Mesenchymal stem cell (in vitro differentiated cells and primary cell): ENCODE results near the gene RIMBP2.

Experiments used
- DNase-seq: peaks from one replicate; pipeline ENCODE4 v3.0.0-alpha.2; 2013
- H2AFZ ChIP-seq: one replicate; pipeline ENCODE4 v1.6.1; 2013; ENCODE audit warnings: low read depth, mild to moderate bottlenecking, control low read depth, inconsistent platforms, low read length, moderate library complexity
- H2AK5ac ChIP-seq: 2 replicates; pipeline ENCODE4 v1.6.1; 2013; ENCODE audit warnings: low read length, moderate library complexity, mild to moderate bottlenecking, inconsistent platforms; ENCODE audit not compliant: severe bottlenecking
- H2BK120ac ChIP-seq: one replicate; pipeline ENCODE4 v1.6.1; 2013; ENCODE audit warnings: low read depth, mild to moderate bottlenecking, inconsistent platforms, low read length, moderate library complexity
- H2BK12ac ChIP-seq, 2 experiments: one replicate each; pipeline ENCODE4 v1.6.1; 2013; ENCODE audit warnings: inconsistent platforms in 2 of 2, low read length in 2 of 2, mild to moderate bottlenecking in 2 of 2, moderate library complexity in 2 of 2, control low read depth in 1 of 2
- H2BK15ac ChIP-seq: one replicate; pipeline ENCODE4 v1.6.1; 2013; ENCODE audit warnings: mild to moderate bottlenecking, low read depth, inconsistent platforms; ENCODE audit not compliant: poor library complexity, severe bottlenecking
- H2BK5ac ChIP-seq: 2 replicates; pipeline ENCODE4 v1.6.1; 2013; ENCODE audit warnings: low read depth, mild to moderate bottlenecking, low read length, control low read depth, inconsistent platforms; ENCODE audit not compliant: poor library complexity, severe bottlenecking
- H3K14ac ChIP-seq, 2 experiments: one replicate each; pipeline ENCODE4 v1.6.1; 2013; ENCODE audit warnings: inconsistent platforms in 2 of 2, low read length in 2 of 2, control low read depth in 1 of 2, mild to moderate bottlenecking in 1 of 2, moderate library complexity in 1 of 2
- H3K18ac ChIP-seq, 2 experiments: one replicate each; pipeline ENCODE4 v1.6.1; 2013; ENCODE audit warnings: inconsistent platforms in 2 of 2, low read length in 2 of 2, control low read depth in 1 of 2, low read depth in 1 of 2, mild to moderate bottlenecking in 1 of 2
- H3K23ac ChIP-seq, 2 experiments: one replicate each; pipeline ENCODE4 v1.6.1; 2013; ENCODE audit warnings: inconsistent platforms in 2 of 2, low read length in 2 of 2, mild to moderate bottlenecking in 2 of 2, moderate library complexity in 2 of 2, control low read depth in 1 of 2
- H3K27ac ChIP-seq: 2 replicates; pipeline ENCODE4 v1.5.1; 2013; ENCODE audit warnings: mild to moderate bottlenecking, moderate library complexity, low read length, control low read depth, inconsistent platforms; ENCODE audit not compliant: poor library complexity, severe bottlenecking
- H3K27me3 ChIP-seq, 2 experiments: 2 replicates each; pipeline versions ENCODE4 v1.6.1 to v1.7.0; 2013; ENCODE audit warnings: low read length in 2 of 2, mild to moderate bottlenecking in 2 of 2, moderate library complexity in 2 of 2, control low read depth in 1 of 2, inconsistent platforms in 1 of 2; ENCODE audit not compliant: control insufficient read depth in 1 of 2, insufficient read depth in 1 of 2
- H3K36me3 ChIP-seq, 2 experiments: 2 replicates each; pipeline versions ENCODE4 v1.6.1 to v1.7.0; 2013; ENCODE audit warnings: low read length in 2 of 2, control low read depth in 1 of 2, inconsistent platforms in 1 of 2, low read depth in 1 of 2, mild to moderate bottlenecking in 1 of 2; ENCODE audit not compliant: insufficient read depth in 2 of 2, control insufficient read depth in 1 of 2
- H3K4ac ChIP-seq, 2 experiments: one replicate each; pipeline ENCODE4 v1.6.1; 2013; ENCODE audit warnings: inconsistent platforms in 2 of 2, low read length in 2 of 2, mild to moderate bottlenecking in 2 of 2, moderate library complexity in 2 of 2, control low read depth in 1 of 2, low read depth in 1 of 2
- H3K4me1 ChIP-seq: 2 replicates; pipeline ENCODE4 v1.6.1; 2013; ENCODE audit warnings: low read depth, low read length, control low read depth; ENCODE audit not compliant: control insufficient read depth, insufficient read depth
- H3K4me2 ChIP-seq: 2 replicates; pipeline ENCODE4 v1.6.1; 2013; ENCODE audit warnings: low read length, mild to moderate bottlenecking, inconsistent platforms; ENCODE audit not compliant: poor library complexity, severe bottlenecking
- H3K4me3 ChIP-seq, 2 experiments: 2 replicates each; pipeline versions ENCODE4 v1.5.1 to v1.7.0; 2013; ENCODE audit warnings: low read length in 2 of 2, mild to moderate bottlenecking in 2 of 2, control low read depth in 1 of 2, low read depth in 1 of 2; ENCODE audit not compliant: insufficient read depth in 1 of 2
- H3K79me1 ChIP-seq: replicated peaks from 2 replicates; pipeline ENCODE4 v1.6.1; 2013; ENCODE audit warnings: mild to moderate bottlenecking, control low read depth, low read length, inconsistent platforms; ENCODE audit not compliant: poor library complexity, severe bottlenecking
- H3K9ac ChIP-seq: 2 replicates; pipeline ENCODE4 v1.7.0; 2013; ENCODE audit warnings: mild to moderate bottlenecking, low read length, moderate library complexity
- H3K9me3 ChIP-seq: 2 replicates; pipeline ENCODE4 v1.7.0; 2013; ENCODE audit warnings: mild to moderate bottlenecking, low read length; ENCODE audit not compliant: control insufficient read depth
- H4K8ac ChIP-seq: one replicate; pipeline ENCODE4 v1.6.1; 2013; ENCODE audit warnings: inconsistent platforms, mild to moderate bottlenecking, low read length, moderate library complexity
- H4K91ac ChIP-seq: one replicate; pipeline ENCODE4 v1.6.1; 2013; ENCODE audit warnings: mild to moderate bottlenecking, low read length, inconsistent platforms
- WGBS: methylation state at CpG from one replicate; pipeline ENCODE4 v1.1.7; 2013; ENCODE audit warnings: mixed read lengths; 5-methylcytosine and 5-hydroxymethylcytosine counted together

The RIMBP2 gene

GRCh38 chr12:130438711-130439110, 277.4 kb downstream of the RIMBP2 start:
- no peak overlapping the region for H3K4me2 ChIP-seq
- no peak overlapping the region for H3K27ac ChIP-seq
- H2AFZ ChIP-seq, result no peak overlapping the region
- H3K27me3 ChIP-seq, result no peaks in the 10 kb centered on the region
- H3K79me1 ChIP-seq, result no peaks in the 10 kb centered on the region
- H4K91ac ChIP-seq, result no peak overlapping the region
- DNase-seq, result no peak
- no peak overlapping the region for H3K9ac ChIP-seq
- no peak overlapping the region for H3K18ac ChIP-seq
- H2AK5ac ChIP-seq, result no peak overlapping the region
- no peak overlapping the region for H3K14ac ChIP-seq
- WGBS, result 94% methylated on average over 13 of the region's 13 CpGs
- H3K4ac ChIP-seq, result no peak overlapping the region
- no peak overlapping the region for H2BK15ac ChIP-seq
- H2BK12ac ChIP-seq, result no peak overlapping the region
- no peak overlapping the region for H3K23ac ChIP-seq
- peaks cover 5% of the 10 kb centered on the region for H3K9me3 ChIP-seq
- no peak overlapping the region for H3K4me3 ChIP-seq
- no peak overlapping the region for H4K8ac ChIP-seq
- H2BK120ac ChIP-seq, result no peak overlapping the region
- H3K4me1 ChIP-seq, result no peaks in the 10 kb centered on the region
- no peaks in the 10 kb centered on the region for H3K36me3 ChIP-seq
- no peak overlapping the region for H2BK5ac ChIP-seq

GRCh38 chr12:130438243-130438620, 277.9 kb downstream of the RIMBP2 start:
- Histone ChIP-seq H3K4me3 (no peak overlapping the region), H2BK5ac (no peak overlapping the region), H2AK5ac (no peak overlapping the region), H3K23ac (no peak overlapping the region), H3K9me3 (peaks cover 5% of the 10 kb centered on the region), H2BK12ac (no peak overlapping the region), H3K79me1 (no peaks in the 10 kb centered on the region), H2BK120ac (no peak overlapping the region), H3K9ac (no peak overlapping the region), H3K4me1 (no peaks in the 10 kb centered on the region), H3K4me2 (no peak overlapping the region), H4K8ac (no peak overlapping the region), H2BK15ac (no peak overlapping the region), H4K91ac (no peak overlapping the region), H3K36me3 (no peaks in the 10 kb centered on the region), H3K18ac (no peak overlapping the region), H3K27me3 (no peaks in the 10 kb centered on the region), H2AFZ (no peak overlapping the region), H3K4ac (no peak overlapping the region), H3K27ac (no peak overlapping the region), H3K14ac (no peak overlapping the region)
- DNase-seq, result no peak
- 90% methylated on average over 18 of the region's 19 CpGs for WGBS

DNA sequence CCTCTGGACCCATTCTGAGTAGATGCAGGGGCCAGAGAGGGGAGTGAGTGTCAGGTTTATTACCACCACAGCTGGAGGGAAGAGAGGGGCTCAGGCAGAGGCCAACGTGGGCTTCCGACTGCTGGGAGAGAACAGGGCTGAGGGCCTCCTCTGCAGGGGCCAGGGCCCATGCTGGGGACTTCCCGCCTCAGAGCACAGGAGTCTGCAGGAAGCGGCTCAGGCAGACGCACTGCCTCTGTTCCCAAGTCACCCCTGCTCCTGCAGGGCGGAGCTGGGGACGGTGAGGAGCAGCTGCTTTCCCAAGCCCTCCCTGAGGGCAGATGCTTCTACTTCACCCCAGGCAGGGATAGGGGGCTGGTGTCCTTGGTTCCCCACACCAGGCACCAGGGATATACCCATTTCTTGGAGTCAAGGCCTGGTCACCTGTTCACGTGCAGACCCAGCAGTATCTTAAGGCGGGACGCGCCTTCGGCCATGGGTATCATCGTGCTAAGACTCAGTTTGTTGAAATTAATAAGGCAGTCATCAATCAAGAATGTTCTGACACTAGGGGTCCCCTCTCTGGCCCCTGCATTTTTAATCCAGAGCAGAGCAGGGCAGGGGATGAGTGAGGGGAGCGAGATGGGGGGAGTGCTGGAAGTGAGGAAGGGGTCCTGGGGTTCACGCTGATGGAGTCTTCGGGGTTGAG, 278.4 kb downstream of the RIMBP2 start:
- no peak overlapping the region for H3K4me2 ChIP-seq
- no peaks in the 10 kb centered on the region for H3K79me1 ChIP-seq
- H3K4me1 ChIP-seq, result no peaks in the 10 kb centered on the region
- H3K14ac ChIP-seq, result no peak overlapping the region
- no peak overlapping the region for H2BK15ac ChIP-seq
- H3K9ac ChIP-seq, result no peak overlapping the region
- no peaks in the 10 kb centered on the region for H3K27me3 ChIP-seq
- H3K4me3 ChIP-seq, result peak overlapping the region in 1 of 2 experiments; percentile 8
- H3K18ac ChIP-seq, result no peak overlapping the region
- H2BK5ac ChIP-seq, result no peak overlapping the region
- H4K91ac ChIP-seq, result no peak overlapping the region
- no peak overlapping the region for H3K23ac ChIP-seq
- H3K36me3 ChIP-seq, result no peaks in the 10 kb centered on the region
- no peak overlapping the region for H2BK120ac ChIP-seq
- H2BK12ac ChIP-seq, result no peak overlapping the region
- H2AK5ac ChIP-seq, result no peak overlapping the region
- H4K8ac ChIP-seq, result no peak overlapping the region
- peaks cover 5% of the 10 kb centered on the region for H3K9me3 ChIP-seq
- no peak overlapping the region for H3K4ac ChIP-seq
- H3K27ac ChIP-seq, result no peak overlapping the region
- WGBS, result 88% methylated on average over 14 of the region's 16 CpGs
- DNase-seq, result no peak
- H2AFZ ChIP-seq, result no peak overlapping the region

GRCh38 chr12:130436741-130437501, 279.2 kb downstream of the RIMBP2 start:
- H3K79me1 ChIP-seq, result no peaks in the 10 kb centered on the region
- no peaks in the 10 kb centered on the region for H3K36me3 ChIP-seq
- no peak overlapping the region for H2BK12ac ChIP-seq
- 93% methylated on average over 46 of the region's 47 CpGs for WGBS
- no peak overlapping the region for H4K8ac ChIP-seq
- H4K91ac ChIP-seq, result no peak overlapping the region
- no peak overlapping the region for H3K14ac ChIP-seq
- H3K4me2 ChIP-seq, result no peak overlapping the region
- H3K18ac ChIP-seq, result no peak overlapping the region
- no peak for DNase-seq
- no peaks in the 10 kb centered on the region for H3K4me1 ChIP-seq
- H3K9me3 ChIP-seq, result peaks cover 5% of the 10 kb centered on the region
- H3K23ac ChIP-seq, result no peak overlapping the region
- H3K27ac ChIP-seq, result no peak overlapping the region
- H3K27me3 ChIP-seq, result no peaks in the 10 kb centered on the region
- H2AK5ac ChIP-seq, result no peak overlapping the region
- H2BK120ac ChIP-seq, result no peak overlapping the region
- H2AFZ ChIP-seq, result no peak overlapping the region
- no peak overlapping the region for H3K4me3 ChIP-seq
- H2BK15ac ChIP-seq, result no peak overlapping the region
- no peak overlapping the region for H3K9ac ChIP-seq
- H2BK5ac ChIP-seq, result no peak overlapping the region
- no peak overlapping the region for H3K4ac ChIP-seq
